Measurements from ENCODE around the gene PRDM16. TPM values are rescaled to one million over a fixed set of nuclear protein-coding genes. Genes with fewer than 3 reads are reported as not detected.

PRDM16 gene
- total RNA-seq, 4 donors from 2014 or later: 0.08 to 0.19 (median 0.12) TPM

- Histone ChIP-seq H3K4me3 (no peak overlapping the region), H3K4me1 (peaks cover 26 to 49% (median 31%) of the 10 kb centered on the region in 3 donors), H3K9me3 (no peaks in the 10 kb centered on the region), H3K36me3 (no peaks in the 10 kb centered on the region), H3K27ac (no peak overlapping the region), H3K27me3 (peaks cover 38 to 98% (median 54%) of the 10 kb centered on the region in 4 donors)
- no peak for DNase-seq
- intact Hi-C loops (cut with DNase I): no loop called here
- TF ChIP-seq POLR2A (IDR thresholded peaks at IDR 0.05): no peak
- WGBS, 2 donors: 81 to 90% methylated on average over 3 to 5 of the region's 8 CpGs
Measured at GRCh38 chr1:3065396-3065795, 3.6 kb upstream of the PRDM16 start.

- intact Hi-C loops (cut with DNase I): no loop called here
- Histone ChIP-seq H3K4me1 (peaks cover 28 to 53% (median 35%) of the 10 kb centered on the region in 3 donors), H3K4me3 (no peak overlapping the region), H3K27me3 (peaks cover 42 to 98% (median 55%) of the 10 kb centered on the region in 4 donors), H3K36me3 (no peaks in the 10 kb centered on the region), H3K27ac (no peak overlapping the region), H3K9me3 (no peaks in the 10 kb centered on the region)
- DNase-seq: no peak
- TF ChIP-seq POLR2A (IDR thresholded peaks at IDR 0.05) (no peak), CTCF (IDR thresholded peaks at IDR 0.05) (no peak)
- 50% methylated on average over 1 of the region's 7 CpGs; no CpG with 5 or more reads in 1 of the 2 donors for WGBS, 2 donors
Measured at GRCh38 chr1:3065797-3066196, 3.2 kb upstream of the PRDM16 start.

- intact Hi-C loops (cut with DNase I): no loop called here
- peaks cover 44 to 98% (median 58%) of the 10 kb centered on the region in 4 donors for H3K27me3 ChIP-seq
Measured at GRCh38 chr1:3066250-3066711, 2.7 kb upstream of the PRDM16 start.

GRCh38 chr1:3066826-3067225, 2.2 kb upstream of the PRDM16 start:
- no peak overlapping the region for H3K4me3 ChIP-seq
- H3K4me1 ChIP-seq: peaks cover 30 to 59% (median 35%) of the 10 kb centered on the region in 3 donors
- no peaks in the 10 kb centered on the region for H3K36me3 ChIP-seq
- no peak for DNase-seq
- TF ChIP-seq POLR2A (IDR thresholded peaks at IDR 0.05): no peak
- TF ChIP-seq CTCF (IDR thresholded peaks at IDR 0.05): no peak
- no peaks in the 10 kb centered on the region for H3K9me3 ChIP-seq
- WGBS, 2 donors: 67% methylated on average over 1 of the region's 10 CpGs; no CpG with 5 or more reads in 1 of the 2 donors
- no peak overlapping the region for H3K27ac ChIP-seq
- intact Hi-C loops (cut with DNase I): no loop called here
- H3K27me3 ChIP-seq: peaks cover 44 to 98% (median 58%) of the 10 kb centered on the region in 4 donors

More at GRCh38 chr1:3066250-3066711, 2.7 kb upstream of the PRDM16 start:
- Histone ChIP-seq H3K27ac (no peak overlapping the region), H3K4me1 (peaks cover 30 to 58% (median 35%) of the 10 kb centered on the region in 3 donors), H3K9me3 (no peaks in the 10 kb centered on the region), H3K36me3 (no peaks in the 10 kb centered on the region), H3K4me3 (no peak overlapping the region)
- WGBS, 2 donors: 45 to 78% methylated on average over 2 to 3 of the region's 11 CpGs
- DNase-seq: no peak
- TF ChIP-seq POLR2A (IDR thresholded peaks at IDR 0.05): no peak
- peak in 1 of 6 experiments; percentile 30 for TF ChIP-seq CTCF (IDR thresholded peaks at IDR 0.05)

- 29% methylated on average over 9 of the region's 29 CpGs; no CpG with 5 or more reads in 1 of the 2 donors for WGBS, 2 donors
- Histone ChIP-seq H3K27ac (no peak overlapping the region), H3K9me3 (no peaks in the 10 kb centered on the region), H3K4me1 (peaks cover 30 to 59% (median 35%) of the 10 kb centered on the region in 3 donors), H3K4me3 (peak overlapping the region in 2 of 4 donors; percentile 73 to 86), H3K36me3 (no peaks in the 10 kb centered on the region), H3K27me3 (peaks cover 49 to 98% (median 57%) of the 10 kb centered on the region in 4 donors)
- TF ChIP-seq POLR2A (IDR thresholded peaks at IDR 0.05) (no peak), CTCF (IDR thresholded peaks at IDR 0.05) (no peak)
- intact Hi-C loops (cut with DNase I): no loop called here
- DNase-seq: no peak
Measured at GRCh38 chr1:3067301-3067670, 1.7 kb upstream of the PRDM16 start.
